Osteoblast (primary cell): ENCODE measurements around the gene HSP90AA1. TPM values are rescaled to one million over a fixed set of nuclear protein-coding genes. Genes with fewer than 3 reads are reported as not detected.
"Not testable (repeated sequence)": the region's sequence is repeated elsewhere in the genome, so short reads cannot be mapped to it uniquely, and the experiment has no call there.

Experiments
- DNase-seq: peaks from one replicate; pipeline ENCODE4 v3.0.0; 2011; ENCODE audit warnings: low spot score, mixed read lengths; ENCODE audit not compliant: insufficient read length; ENCODE audit errors: missing footprints
- H2AFZ ChIP-seq: 2 replicates; pipeline ENCODE4 v1.6.0; 2011; ENCODE audit warnings: mild to moderate bottlenecking, low read length
- H3K27ac ChIP-seq: 2 replicates; pipeline ENCODE4 v1.5.1; 2011; ENCODE audit warnings: mild to moderate bottlenecking, low read depth, low read length, moderate library complexity
- H3K27me3 ChIP-seq: 2 replicates; pipeline ENCODE4 v1.6.0; 2012; ENCODE audit warnings: mild to moderate bottlenecking, control low read depth, inconsistent platforms, low read length, moderate library complexity; ENCODE audit not compliant: insufficient read depth
- H3K36me3 ChIP-seq: 2 replicates; pipeline ENCODE4 v1.5.1; 2011; ENCODE audit warnings: mild to moderate bottlenecking, low read length, control low read depth, moderate library complexity; ENCODE audit not compliant: insufficient read depth
- H3K4me1 ChIP-seq: 2 replicates; pipeline ENCODE4 v1.5.1; 2011; ENCODE audit warnings: mild to moderate bottlenecking, low read length, control low read depth, moderate library complexity; ENCODE audit not compliant: insufficient read depth
- H3K4me2 ChIP-seq: 2 replicates; pipeline ENCODE4 v1.6.0; 2011; ENCODE audit warnings: mild to moderate bottlenecking, low read length; ENCODE audit not compliant: insufficient read depth
- H3K4me3 ChIP-seq: fragments of 200-600 bp; sonication (generic); 3 replicates; pipeline ENCODE4 v1.5.1; 2012; ENCODE audit warnings: mild to moderate bottlenecking, low read length, inconsistent platforms; ENCODE audit not compliant: insufficient read depth
- H3K79me2 ChIP-seq: 2 replicates; pipeline ENCODE4 v1.6.0; 2012; ENCODE audit warnings: mild to moderate bottlenecking, low read length, control low read depth, inconsistent platforms; ENCODE audit not compliant: insufficient read depth
- H3K9me3 ChIP-seq: 2 replicates; pipeline ENCODE4 v1.5.1; 2011; ENCODE audit warnings: low read depth, low read length, control low read depth
- H4K20me1 ChIP-seq: 2 replicates; pipeline ENCODE4 v1.6.0; 2012; ENCODE audit warnings: mild to moderate bottlenecking, low read length, control low read depth; ENCODE audit not compliant: insufficient read depth
- total RNA-seq: library from RNA; depleted of rRNA; stranded (reverse); fragments of >200 nt; gene quantifications from 2 replicates; pipeline ENCODE4 v1.2.3, GENCODE V29; 2012
- TF ChIP-seq, protein P1 (sequence below): IDR thresholded peaks from 2 replicates; pipeline ENCODE4 v1.5.1; 2011; ENCODE audit warnings: mild to moderate bottlenecking, low read depth, low read length, moderate library complexity; ENCODE audit errors: extremely low read depth

HSP90AA1 gene
- total RNA-seq: 193 and 198 TPM in 2 replicates

GRCh38 chr14:102086972-102087761, at the start of gene HSP90AA1:
HSP90AA1 (minus strand) TSS chr14:102087044; CDS start chr14:102086378, 666 bp downstream.
- Histone ChIP-seq H4K20me1 (peaks cover 32% of the 10 kb centered on the region), H3K9me3 (no peaks in the 10 kb centered on the region), H3K27ac (peak within 1 kb of the TSS; percentile 81), H3K4me1 (peaks cover 29% of the 10 kb centered on the region), H3K79me2 (peaks cover 47% of the 10 kb centered on the region), H2AFZ (peak within 1 kb of the TSS; percentile 81), H3K36me3 (peaks cover 39% of the 10 kb centered on the region), H3K27me3 (no peaks in the 10 kb centered on the region), H3K4me3 (peak within 1 kb of the TSS; percentile 78), H3K4me2 (peak within 1 kb of the TSS; percentile 98)
- DNase-seq: peak; percentile 99
- TF ChIP-seq, protein P1, sequence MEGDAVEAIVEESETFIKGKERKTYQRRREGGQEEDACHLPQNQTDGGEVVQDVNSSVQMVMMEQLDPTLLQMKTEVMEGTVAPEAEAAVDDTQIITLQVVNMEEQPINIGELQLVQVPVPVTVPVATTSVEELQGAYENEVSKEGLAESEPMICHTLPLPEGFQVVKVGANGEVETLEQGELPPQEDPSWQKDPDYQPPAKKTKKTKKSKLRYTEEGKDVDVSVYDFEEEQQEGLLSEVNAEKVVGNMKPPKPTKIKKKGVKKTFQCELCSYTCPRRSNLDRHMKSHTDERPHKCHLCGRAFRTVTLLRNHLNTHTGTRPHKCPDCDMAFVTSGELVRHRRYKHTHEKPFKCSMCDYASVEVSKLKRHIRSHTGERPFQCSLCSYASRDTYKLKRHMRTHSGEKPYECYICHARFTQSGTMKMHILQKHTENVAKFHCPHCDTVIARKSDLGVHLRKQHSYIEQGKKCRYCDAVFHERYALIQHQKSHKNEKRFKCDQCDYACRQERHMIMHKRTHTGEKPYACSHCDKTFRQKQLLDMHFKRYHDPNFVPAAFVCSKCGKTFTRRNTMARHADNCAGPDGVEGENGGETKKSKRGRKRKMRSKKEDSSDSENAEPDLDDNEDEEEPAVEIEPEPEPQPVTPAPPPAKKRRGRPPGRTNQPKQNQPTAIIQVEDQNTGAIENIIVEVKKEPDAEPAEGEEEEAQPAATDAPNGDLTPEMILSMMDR: no peak

DNA sequence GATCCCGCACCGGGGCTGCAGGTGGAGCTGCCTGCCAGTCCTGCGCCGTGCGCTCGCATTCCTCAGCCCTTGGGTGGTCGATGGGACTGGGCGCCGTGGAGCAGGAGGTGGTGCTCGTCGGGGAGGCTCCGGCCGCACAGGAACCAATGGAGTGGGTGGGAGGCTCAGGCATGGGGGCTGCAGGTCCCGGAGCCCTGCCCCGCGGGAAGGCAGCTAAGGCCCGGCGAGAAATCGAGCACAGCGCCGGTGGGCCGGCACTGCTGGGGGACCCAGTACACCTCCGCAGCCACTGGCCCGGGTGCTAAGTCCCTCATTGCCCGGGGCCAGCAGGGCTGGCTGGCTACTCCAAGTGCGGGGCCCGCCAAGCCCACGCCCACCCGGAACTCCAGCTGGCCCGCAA, 48.6 kb upstream of the HSP90AA1 start:
- H3K9me3 ChIP-seq, DNase-seq, H3K4me1 ChIP-seq, H2AFZ ChIP-seq, H3K79me2 ChIP-seq, H3K36me3 ChIP-seq, H3K4me3 ChIP-seq, H4K20me1 ChIP-seq, H3K27me3 ChIP-seq, H3K27ac ChIP-seq, H3K4me2 ChIP-seq: not testable (repeated sequence)

- not testable (repeated sequence) for DNase-seq, H4K20me1 ChIP-seq, H3K27me3 ChIP-seq, H3K4me2 ChIP-seq, H3K79me2 ChIP-seq, H3K27ac ChIP-seq, H3K4me1 ChIP-seq, H3K36me3 ChIP-seq, H2AFZ ChIP-seq, H3K4me3 ChIP-seq, H3K9me3 ChIP-seq
Measured at GRCh38 chr14:102134719-102135118, 47.9 kb upstream of the HSP90AA1 start.

- H4K20me1 ChIP-seq, H3K9me3 ChIP-seq, DNase-seq, H3K79me2 ChIP-seq, H3K36me3 ChIP-seq, H2AFZ ChIP-seq, H3K4me2 ChIP-seq, H3K4me3 ChIP-seq, H3K27me3 ChIP-seq, H3K27ac ChIP-seq, H3K4me1 ChIP-seq: not testable (repeated sequence)
Measured at GRCh38 chr14:102134021-102134420, 47.2 kb upstream of the HSP90AA1 start.

DNA sequence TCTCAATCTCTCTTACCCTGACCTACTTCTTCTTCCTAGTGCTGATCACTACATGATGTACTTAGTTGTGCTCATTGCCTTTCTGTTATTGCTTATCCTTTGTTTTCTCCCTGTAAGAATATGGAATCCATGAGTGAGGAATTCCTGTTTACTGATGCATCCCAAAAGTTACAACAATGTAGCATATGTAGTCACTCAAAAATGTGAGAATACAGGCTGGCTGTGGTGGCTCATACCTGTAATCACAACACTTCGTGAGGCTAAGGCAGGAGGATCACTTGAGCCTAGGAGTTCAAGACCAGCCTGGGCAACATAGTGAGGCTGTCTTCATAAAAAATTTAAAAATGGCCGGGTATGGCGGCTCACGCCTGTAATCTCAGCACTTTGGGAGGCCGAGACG, 44.9 kb upstream of the HSP90AA1 start:
- DNase-seq: no peak

More for the DNA sequence above, 44.9 kb upstream of the HSP90AA1 start:
- TF ChIP-seq, protein P1: no peak
- Histone ChIP-seq H3K36me3 (no peaks in the 10 kb centered on the region), H2AFZ (no peak overlapping the region), H4K20me1 (no peaks in the 10 kb centered on the region), H3K9me3 (no peaks in the 10 kb centered on the region), H3K4me2 (no peak overlapping the region), H3K27ac (no peak overlapping the region), H3K27me3 (no peaks in the 10 kb centered on the region), H3K79me2 (no peaks in the 10 kb centered on the region), H3K4me3 (no peak overlapping the region), H3K4me1 (no peaks in the 10 kb centered on the region)
